ENCODE data around the gene RNH1.

DNA sequence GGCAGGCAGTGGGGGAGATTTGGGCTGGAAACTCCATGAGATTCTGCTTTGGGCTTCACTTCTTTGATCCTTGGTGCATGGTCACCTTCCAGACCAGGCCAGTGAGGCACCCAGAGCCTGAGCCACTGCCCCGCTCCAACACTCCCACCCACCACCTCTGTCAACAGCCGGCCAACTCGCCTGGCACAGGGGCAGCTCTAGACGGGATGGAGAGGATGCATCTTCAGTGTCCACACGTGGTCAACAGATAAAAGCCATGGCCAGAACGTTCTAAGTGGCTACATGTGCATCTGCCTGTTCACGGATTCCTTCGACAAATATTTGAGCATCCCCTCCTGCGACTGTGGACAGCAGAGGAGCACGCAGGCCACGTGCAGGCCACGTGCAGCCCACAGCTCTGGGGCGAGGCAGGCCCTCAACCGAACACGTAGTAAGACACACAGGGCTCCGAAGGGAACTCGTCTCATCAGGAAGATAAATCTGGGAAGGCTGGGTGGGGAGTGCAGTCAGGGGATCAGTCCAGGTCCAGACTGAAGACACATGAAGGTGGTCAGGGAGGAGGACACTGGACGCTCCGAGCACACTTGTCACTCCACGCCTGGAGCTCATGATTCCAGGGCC is 31.5 kb upstream of the RNH1 start:
- TF ChIP-seq, protein P1, sequence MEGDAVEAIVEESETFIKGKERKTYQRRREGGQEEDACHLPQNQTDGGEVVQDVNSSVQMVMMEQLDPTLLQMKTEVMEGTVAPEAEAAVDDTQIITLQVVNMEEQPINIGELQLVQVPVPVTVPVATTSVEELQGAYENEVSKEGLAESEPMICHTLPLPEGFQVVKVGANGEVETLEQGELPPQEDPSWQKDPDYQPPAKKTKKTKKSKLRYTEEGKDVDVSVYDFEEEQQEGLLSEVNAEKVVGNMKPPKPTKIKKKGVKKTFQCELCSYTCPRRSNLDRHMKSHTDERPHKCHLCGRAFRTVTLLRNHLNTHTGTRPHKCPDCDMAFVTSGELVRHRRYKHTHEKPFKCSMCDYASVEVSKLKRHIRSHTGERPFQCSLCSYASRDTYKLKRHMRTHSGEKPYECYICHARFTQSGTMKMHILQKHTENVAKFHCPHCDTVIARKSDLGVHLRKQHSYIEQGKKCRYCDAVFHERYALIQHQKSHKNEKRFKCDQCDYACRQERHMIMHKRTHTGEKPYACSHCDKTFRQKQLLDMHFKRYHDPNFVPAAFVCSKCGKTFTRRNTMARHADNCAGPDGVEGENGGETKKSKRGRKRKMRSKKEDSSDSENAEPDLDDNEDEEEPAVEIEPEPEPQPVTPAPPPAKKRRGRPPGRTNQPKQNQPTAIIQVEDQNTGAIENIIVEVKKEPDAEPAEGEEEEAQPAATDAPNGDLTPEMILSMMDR (IDR thresholded peaks at IDR 0.05): no peak
- TF ChIP-seq POLR2A (IDR thresholded peaks at IDR 0.05): no peak

Data from body of pancreas (tissue), 4 donors.